ENCODE measurements around the gene ZDHHC12.

Gene ZDHHC12

GRCh38 chr9:128685636-128686489 lies 38.1 kb downstream of the ZDHHC12 start:
- DNase-seq = no peak

DNA sequence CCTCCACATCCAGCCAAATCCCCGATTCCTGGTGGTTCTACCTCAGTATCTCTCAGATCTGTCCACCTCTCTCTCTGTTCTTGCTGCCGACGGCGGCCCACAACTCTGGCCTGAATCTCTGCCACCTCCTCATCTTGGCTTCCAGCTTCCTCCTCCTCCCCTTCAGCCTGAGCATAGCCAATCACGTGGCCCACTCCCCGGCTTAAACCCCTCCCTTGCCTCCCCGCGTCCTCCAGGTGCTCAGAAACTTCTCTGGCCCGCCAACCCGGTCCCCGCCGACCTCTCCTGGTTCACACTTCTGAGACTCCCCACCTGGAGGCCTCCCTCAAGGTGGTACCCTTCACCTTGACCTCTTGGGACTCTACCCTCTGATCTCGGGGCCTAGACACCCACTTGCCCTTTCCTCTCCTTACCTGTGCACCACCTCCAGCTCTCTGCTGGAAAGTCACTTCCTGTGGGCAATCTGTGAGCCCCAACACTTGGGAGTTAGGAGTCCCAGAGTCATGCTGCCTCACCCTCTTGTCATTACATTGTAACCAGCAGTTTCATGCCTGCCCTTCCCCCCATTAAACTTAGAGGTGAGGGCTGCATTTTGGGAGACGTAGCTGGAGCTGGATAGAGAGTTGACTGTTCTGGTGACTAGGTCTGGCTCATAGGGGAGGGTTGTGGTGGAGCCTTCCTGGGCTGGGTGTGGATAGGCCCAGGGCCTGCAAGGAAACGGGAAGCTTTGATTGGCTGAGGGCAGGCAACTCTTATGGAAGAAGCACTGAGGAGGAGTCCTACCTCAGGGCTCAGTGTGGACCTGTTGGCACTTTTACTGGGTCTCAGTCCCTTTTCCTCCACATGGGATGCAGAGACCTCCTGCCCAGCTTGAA lies 39.4 kb downstream of the ZDHHC12 start:
- peak; percentile 69 for DNase-seq

DNA sequence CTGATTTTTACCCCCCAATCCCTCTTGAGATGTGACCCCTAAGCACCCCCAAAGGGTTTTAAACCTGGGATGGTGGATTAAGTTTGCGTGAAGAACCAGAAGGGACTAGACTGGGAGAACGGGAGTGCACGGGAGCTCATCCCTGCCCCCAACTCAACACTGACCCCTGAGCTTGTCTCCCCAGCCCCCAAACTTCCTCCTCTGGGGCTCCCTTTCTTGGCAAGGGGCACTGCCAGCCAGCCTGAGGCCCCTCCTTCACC lies 39.9 kb downstream of the ZDHHC12 start:
- peak; percentile 69 for DNase-seq

- DNase-seq = peak; percentile 62
These were observed 40.4 kb downstream of the ZDHHC12 start for GRCh38 chr9:128683340-128684064.

DNA sequence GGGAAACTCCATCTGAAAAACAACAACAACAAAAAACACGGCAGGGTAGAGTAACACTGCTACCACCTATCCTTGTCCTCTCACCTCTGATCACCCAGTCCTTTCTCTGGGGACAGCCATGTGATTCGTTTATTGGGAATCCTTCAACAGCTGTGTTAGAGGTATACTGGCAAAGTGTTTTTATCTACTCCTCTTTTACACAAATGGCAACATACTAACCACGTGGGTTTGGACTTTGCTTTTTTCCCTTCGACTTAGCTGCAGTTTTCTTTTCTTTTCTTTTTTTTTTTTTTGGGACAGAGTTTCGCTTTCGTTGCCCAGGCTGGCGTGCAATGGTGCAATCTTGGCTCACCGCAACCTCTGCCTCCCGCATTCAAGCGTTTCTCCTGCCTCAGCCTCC lies 46.1 kb downstream of the ZDHHC12 start:
- no peak for DNase-seq

DNA sequence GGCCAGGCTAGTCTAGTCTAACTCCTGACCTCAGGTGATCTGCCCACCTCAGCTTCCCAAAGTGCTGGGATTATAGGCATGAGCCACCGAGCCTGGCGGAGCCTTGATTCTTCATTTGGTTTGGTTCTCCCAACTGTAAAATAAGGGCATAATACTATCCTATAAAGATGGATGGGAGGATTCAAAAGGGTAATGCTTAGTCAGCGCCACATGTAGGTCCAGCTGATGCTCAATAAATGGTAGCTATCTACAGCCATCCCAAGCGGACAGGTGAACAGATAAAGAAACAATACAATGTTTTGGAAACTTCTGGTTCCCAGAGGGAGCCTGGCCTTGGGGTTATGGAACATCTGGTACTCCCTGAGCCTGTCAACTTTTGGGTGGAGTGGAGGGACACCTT lies 48.5 kb downstream of the ZDHHC12 start:
- no peak for DNase-seq
